Neuronal stem cell (in vitro differentiated cells): Measurements from ENCODE around the gene STX1A. TPM values are rescaled to one million over a fixed set of nuclear protein-coding genes. Genes with fewer than 3 reads are reported as not detected.
A peak's percentile ranks its signal among the peaks of the same experiment; 100 is the strongest.

Source experiments
- DNase-seq: peaks from one replicate; pipeline ENCODE4 v3.0.0-alpha.2; 2013; ENCODE audit warnings: low spot score
- H2AFZ ChIP-seq: one replicate; pipeline ENCODE4 v1.6.1; 2013; ENCODE audit warnings: mild to moderate bottlenecking, low read length, inconsistent platforms
- H2AK5ac ChIP-seq: 2 replicates; pipeline ENCODE4 v1.6.1; 2013; ENCODE audit warnings: low read depth, mild to moderate bottlenecking, inconsistent platforms, low read length, moderate library complexity, mixed read lengths
- H2BK120ac ChIP-seq: 2 replicates; pipeline ENCODE4 v1.6.1; 2013; ENCODE audit warnings: low read depth, mild to moderate bottlenecking, inconsistent platforms, low read length, moderate library complexity, mixed read lengths
- H2BK12ac ChIP-seq: one replicate; pipeline ENCODE4 v1.6.1; 2013; ENCODE audit warnings: low read length, inconsistent platforms
- H2BK15ac ChIP-seq: 2 replicates; pipeline ENCODE4 v1.6.1; 2013; ENCODE audit warnings: mild to moderate bottlenecking, low read length, inconsistent platforms, mixed read lengths
- H2BK5ac ChIP-seq: one replicate; pipeline ENCODE4 v1.6.1; 2013; ENCODE audit warnings: inconsistent platforms, mild to moderate bottlenecking, low read length, moderate library complexity
- H3K14ac ChIP-seq: one replicate; pipeline ENCODE4 v1.6.1; 2013; ENCODE audit warnings: low read length, inconsistent platforms
- H3K18ac ChIP-seq: 2 replicates; pipeline ENCODE4 v1.6.1; 2013; ENCODE audit warnings: low read length, inconsistent platforms
- H3K23ac ChIP-seq: 2 replicates; pipeline ENCODE4 v1.6.1; 2013; ENCODE audit warnings: low read depth, mild to moderate bottlenecking, mixed read lengths, low read length, inconsistent platforms; ENCODE audit not compliant: poor library complexity
- H3K27ac ChIP-seq: replicated peaks from 3 replicates; pipeline ENCODE4 v1.5.1; 2013; ENCODE audit warnings: low read length, inconsistent platforms
- H3K27me3 ChIP-seq, 3 experiments: 2 replicates each; pipeline ENCODE4 v1.6.1; 2013; ENCODE audit warnings: low read length in 3 of 3, mild to moderate bottlenecking in 2 of 3, inconsistent platforms in 1 of 3, low read depth in 1 of 3, mixed read lengths in 1 of 3, moderate library complexity in 1 of 3; ENCODE audit not compliant: control insufficient read depth in 3 of 3, insufficient read depth in 3 of 3
- H3K36me3 ChIP-seq, 2 donors: replicated peaks in 1 of 2; 2 replicates each; pipeline ENCODE4 v1.6.1; 2013; ENCODE audit warnings: low read length in 2 of 2; ENCODE audit not compliant: control insufficient read depth in 2 of 2, insufficient read depth in 2 of 2
- H3K4ac ChIP-seq: 2 replicates; pipeline ENCODE4 v1.6.1; 2013; ENCODE audit warnings: inconsistent platforms, mild to moderate bottlenecking, low read length, moderate library complexity
- H3K4me1 ChIP-seq, 2 donors: 1 replicate in 1 of 2; 2 replicates in 1 of 2; pipeline ENCODE4 v1.6.1; 2013; ENCODE audit warnings: low read length in 2 of 2, low read depth in 1 of 2; ENCODE audit not compliant: control insufficient read depth in 2 of 2, insufficient read depth in 1 of 2
- H3K4me2 ChIP-seq: one replicate; pipeline ENCODE4 v1.6.1; 2013; ENCODE audit warnings: mild to moderate bottlenecking, low read length, inconsistent platforms; ENCODE audit not compliant: insufficient read depth, poor library complexity, severe bottlenecking
- H3K4me3 ChIP-seq, 2 donors: 2 replicates each; pipeline ENCODE4 v1.5.1; 2013; ENCODE audit warnings: low read length in 2 of 2, mild to moderate bottlenecking in 2 of 2, inconsistent platforms in 1 of 2, moderate library complexity in 1 of 2
- H3K79me1 ChIP-seq: one replicate; pipeline ENCODE4 v1.6.1; 2013; ENCODE audit warnings: low read depth, mild to moderate bottlenecking, inconsistent platforms, low read length, moderate library complexity
- H3K9ac ChIP-seq: one replicate; pipeline ENCODE4 v1.6.1; 2013; ENCODE audit warnings: mild to moderate bottlenecking, low read depth, low read length, inconsistent platforms; ENCODE audit not compliant: poor library complexity
- H3K9me3 ChIP-seq, 2 donors: replicated peaks in 1 of 2; 2 replicates each; pipeline versions ENCODE3 to v1.6.1; 2013; ENCODE audit warnings: low read length in 2 of 2, mild to moderate bottlenecking in 2 of 2, inconsistent platforms in 1 of 2, low read depth in 1 of 2, mixed read lengths in 1 of 2, moderate library complexity in 1 of 2; ENCODE audit not compliant: control insufficient read depth in 2 of 2, insufficient read depth in 1 of 2
- H4K8ac ChIP-seq: one replicate; pipeline ENCODE4 v1.6.1; 2013; ENCODE audit warnings: low read depth, mild to moderate bottlenecking, inconsistent platforms, low read length, moderate library complexity
- H4K91ac ChIP-seq: one replicate; pipeline ENCODE4 v1.6.1; 2013; ENCODE audit warnings: low read length, low read depth, mild to moderate bottlenecking, inconsistent platforms; ENCODE audit not compliant: poor library complexity
- WGBS, 2 donors: extraction: QIAGEN DNeasy Blood & Tissue Kit; methylation state at CpG; one replicate each; pipeline ENCODE4 v1.1.7; 2013; ENCODE audit warnings: missing lambda C conversion rate in 2 of 2, mixed read lengths in 1 of 2; ENCODE audit not compliant: insufficient read length in 2 of 2, insufficient replicate concordance in 1 of 2; ENCODE audit errors: extremely low coverage in 2 of 2; 5-methylcytosine and 5-hydroxymethylcytosine counted together
- small RNA-seq: library from polyadenylated mRNA; stranded (forward); fragments of <200 nt; extraction: miRNeasy Mini kit (QIAGEN cat#:217004); gene quantifications from one replicate; pipeline ENCODE3, GENCODE V24; 2013; ENCODE audit not compliant: insufficient read depth

STX1A gene

DNA sequence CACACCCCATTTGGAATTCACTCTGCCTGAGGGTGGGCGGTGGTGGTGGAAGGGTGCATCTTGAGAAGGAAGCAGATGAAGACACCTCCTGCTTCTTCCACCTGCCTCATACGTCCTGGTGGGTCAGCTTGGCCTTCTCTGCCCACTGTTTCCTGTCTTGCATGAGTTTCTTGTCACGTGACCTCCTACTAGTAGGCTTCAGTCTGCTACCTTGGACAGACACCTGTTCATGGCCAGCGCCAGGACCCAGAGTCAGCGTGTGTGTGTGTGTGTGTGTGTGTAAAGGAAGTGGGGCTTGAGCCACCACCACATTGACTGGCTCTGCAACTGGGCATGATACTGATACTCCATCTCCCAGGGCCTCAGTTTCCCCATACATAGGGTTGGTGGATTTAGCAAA lies 68.9 kb downstream of the STX1A start:
- no peaks in the 10 kb centered on the region for H3K9me3 ChIP-seq
- no peak overlapping the region for H3K23ac ChIP-seq
- no peak overlapping the region for H3K4ac ChIP-seq
- no peak overlapping the region for H4K8ac ChIP-seq
- H3K9ac ChIP-seq: no peak overlapping the region
- peaks cover 5 to 58% (median 31%) of the 10 kb centered on the region in 3 experiments for H3K27me3 ChIP-seq
- no peak overlapping the region for H3K18ac ChIP-seq
- H2BK15ac ChIP-seq: no peak overlapping the region
- peaks cover 0 to 2% of the 10 kb centered on the region in 2 donors for H3K4me1 ChIP-seq
- H3K4me2 ChIP-seq: no peak overlapping the region
- no peak overlapping the region for H3K4me3 ChIP-seq
- no CpG with 5 or more reads among the region's 5 CpGs for WGBS, 2 donors
- no peaks in the 10 kb centered on the region for H3K36me3 ChIP-seq
- no peak for DNase-seq
- no peak overlapping the region for H4K91ac ChIP-seq
- no peak overlapping the region for H2BK12ac ChIP-seq
- no peak overlapping the region for H2AK5ac ChIP-seq
- no peaks in the 10 kb centered on the region for H3K79me1 ChIP-seq
- no peak overlapping the region for H2BK120ac ChIP-seq
- no peak overlapping the region for H3K27ac ChIP-seq
- H2AFZ ChIP-seq: no peak overlapping the region
- no peak overlapping the region for H2BK5ac ChIP-seq
- no peak overlapping the region for H3K14ac ChIP-seq

DNA sequence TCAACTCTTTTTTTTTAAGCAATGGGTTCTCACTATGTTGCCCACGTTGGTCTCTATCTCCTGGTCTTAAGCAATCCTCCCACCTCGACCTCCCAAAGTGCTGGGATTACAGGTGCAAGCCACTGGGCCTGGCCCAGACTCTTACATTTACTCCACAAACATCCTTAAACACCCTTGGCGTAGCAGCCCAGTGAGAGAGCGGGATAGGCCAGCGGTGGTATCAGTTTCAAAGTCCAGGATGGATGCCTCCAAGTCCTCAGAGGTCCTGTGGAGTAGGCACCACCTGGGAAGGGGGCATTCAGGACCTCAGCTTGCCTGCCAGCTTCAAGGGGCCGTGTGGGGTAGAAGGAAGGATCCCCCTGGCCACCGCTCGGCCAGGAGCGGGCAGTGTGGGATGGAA lies 69.9 kb downstream of the STX1A start:
- H2AFZ ChIP-seq: no peak overlapping the region
- no peaks in the 10 kb centered on the region for H3K36me3 ChIP-seq
- no peaks in the 10 kb centered on the region for H3K9me3 ChIP-seq
- no peak overlapping the region for H2BK120ac ChIP-seq
- H2AK5ac ChIP-seq: peak overlapping the region; percentile 66
- no CpG with 5 or more reads among the region's 9 CpGs for WGBS, 2 donors
- no peak overlapping the region for H3K18ac ChIP-seq
- no peak overlapping the region for H2BK15ac ChIP-seq
- H3K9ac ChIP-seq: no peak overlapping the region
- no peak overlapping the region for H3K4ac ChIP-seq
- H3K27me3 ChIP-seq: peaks cover 5 to 68% (median 31%) of the 10 kb centered on the region in 3 experiments
- H3K79me1 ChIP-seq: no peaks in the 10 kb centered on the region
- no peak overlapping the region for H4K91ac ChIP-seq
- H3K4me2 ChIP-seq: no peak overlapping the region
- H4K8ac ChIP-seq: no peak overlapping the region
- peaks cover 0 to 2% of the 10 kb centered on the region in 2 donors for H3K4me1 ChIP-seq
- H3K14ac ChIP-seq: no peak overlapping the region
- no peak for DNase-seq
- no peak overlapping the region for H2BK5ac ChIP-seq
- no peak overlapping the region for H3K4me3 ChIP-seq
- H3K27ac ChIP-seq: no peak overlapping the region
- H2BK12ac ChIP-seq: no peak overlapping the region
- H3K23ac ChIP-seq: peak overlapping the region; percentile 90

Small RNA genes lying within 50 kb of the gene (small RNA-seq; reads per million reads assigned to genes)
- not detected for gene MIR4284
- not detected for gene RN7SL265P
